H1 (cell line): Measurements from ENCODE around the gene IFT122. TPM values are rescaled to one million over a fixed set of nuclear protein-coding genes. Genes with fewer than 3 reads are reported as not detected.

Source experiments
- CTCF ChIA-PET: fragments of 300-600 bp; sonication (Branson Sonifier 250); formaldehyde crosslinking; loops from one replicate; lab custom pipeline; 2021; ENCODE audit not compliant: partially characterized antibody; lab: Charles Lee
- POLR2A ChIA-PET: fragments of 300-600 bp; sonication (Branson Sonifier 250); formaldehyde crosslinking; loops from one replicate; lab custom pipeline; 2021; ENCODE audit warnings: inconsistent platforms; ENCODE audit not compliant: partially characterized antibody; lab: Charles Lee
- DNase-seq, 2 experiments: peaks; one replicate each; pipeline versions ENCODE4 v3.0.0 to v3.0.0-alpha.2; 2010 to 2022; ENCODE audit warnings: low spot score in 2 of 2, low read depth in 1 of 2, mixed read lengths in 1 of 2
- FAIRE-seq: peaks from 2 replicates; lab custom pipeline; 2011; peaks lifted over from hg19 to GRCh38; lab: Jason Lieb, UNC
- H2AFZ ChIP-seq: 2 replicates; pipeline ENCODE4 v1.8.1; 2012; ENCODE audit warnings: low read length, inconsistent platforms
- H2AK5ac ChIP-seq: 2 replicates; pipeline ENCODE4 v1.6.1; 2013; ENCODE audit warnings: low read depth, low read length
- H2BK120ac ChIP-seq: replicated peaks from 2 replicates; pipeline ENCODE3; 2013; ENCODE audit warnings: low read depth, low read length, inconsistent platforms
- H2BK12ac ChIP-seq: 2 replicates; pipeline ENCODE4 v1.6.1; 2013; ENCODE audit warnings: low read depth, low read length
- H2BK15ac ChIP-seq: 2 replicates; pipeline ENCODE4 v1.6.1; 2013; ENCODE audit warnings: low read length
- H2BK20ac ChIP-seq: 2 replicates; pipeline ENCODE4 v1.6.1; 2013; ENCODE audit warnings: low read length
- H2BK5ac ChIP-seq: 2 replicates; pipeline ENCODE4 v1.6.1; 2013; ENCODE audit warnings: low read depth, low read length
- H3K14ac ChIP-seq: 2 replicates; pipeline ENCODE4 v1.6.1; 2013; ENCODE audit warnings: inconsistent platforms; ENCODE audit not compliant: insufficient read length
- H3K18ac ChIP-seq: 2 replicates; pipeline ENCODE4 v1.6.1; 2013; ENCODE audit warnings: low read length; ENCODE audit errors: extremely low read depth
- H3K23ac ChIP-seq: 2 replicates; pipeline ENCODE4 v1.6.1; 2013; ENCODE audit warnings: inconsistent platforms; ENCODE audit not compliant: insufficient read length
- H3K23me2 ChIP-seq: 2 replicates; pipeline ENCODE4 v1.6.1; 2013; ENCODE audit warnings: low read depth, low read length
- H3K27ac ChIP-seq: 2 replicates; pipeline ENCODE4 v1.6.1; 2011; ENCODE audit warnings: low read depth, low read length, inconsistent platforms
- H3K27me3 ChIP-seq, 4 experiments: replicated peaks in 1 of 4; 1 replicate in 1 of 4; 2 replicates in 3 of 4; pipeline versions ENCODE4 v1.6.1 to v1.8.1; 2011 to 2013; ENCODE audit warnings: low read length in 3 of 4, mild to moderate bottlenecking in 3 of 4, inconsistent platforms in 2 of 4, mixed read lengths in 2 of 4, moderate library complexity in 1 of 4; ENCODE audit not compliant: control insufficient read depth in 3 of 4, insufficient read depth in 3 of 4; ENCODE audit errors: extremely low read depth in 1 of 4
- H3K36me3 ChIP-seq, 4 experiments: 2 replicates each; pipeline versions ENCODE4 v1.6.1 to v1.8.1; 2011 to 2013; ENCODE audit warnings: mild to moderate bottlenecking in 4 of 4, low read length in 3 of 4, moderate library complexity in 2 of 4, control low read depth in 1 of 4, inconsistent platforms in 1 of 4; ENCODE audit not compliant: insufficient read depth in 4 of 4, control insufficient read depth in 2 of 4
- H3K4ac ChIP-seq: replicated peaks from 2 replicates; pipeline ENCODE3; 2013; ENCODE audit warnings: low read length, low read depth, mixed read lengths, inconsistent platforms; ENCODE audit not compliant: insufficient read length
- H3K4me1 ChIP-seq, 4 experiments: replicated peaks in 1 of 4; 1 replicate in 1 of 4; 2 replicates in 3 of 4; pipeline versions ENCODE4 v1.6.1 to v1.8.1; 2011 to 2013; ENCODE audit warnings: low read length in 3 of 4, inconsistent platforms in 2 of 4, mixed read lengths in 1 of 4; ENCODE audit not compliant: insufficient read depth in 4 of 4, control insufficient read depth in 3 of 4
- H3K4me2 ChIP-seq, 2 experiments: 2 replicates each; pipeline versions ENCODE4 v1.6.1 to v1.8.1; 2011 to 2013; ENCODE audit warnings: low read depth in 2 of 2, low read length in 2 of 2, control low read depth in 1 of 2, inconsistent platforms in 1 of 2, mild to moderate bottlenecking in 1 of 2; ENCODE audit not compliant: insufficient read depth in 1 of 2
- H3K4me3 ChIP-seq, 4 experiments: fragments of 200-600, 300-600 bp in 1 of 4; sonication (generic), shearing (Covaris generic), sonication (Bioruptor Twin) in 1 of 4; 2 replicates each; pipeline versions ENCODE4 v1.5.1 to v1.8.1; 2011 to 2016; ENCODE audit warnings: low read length in 4 of 4, low read depth in 3 of 4, control low read depth in 2 of 4, inconsistent platforms in 2 of 4, mild to moderate bottlenecking in 2 of 4, mixed read lengths in 1 of 4, moderate library complexity in 1 of 4; ENCODE audit not compliant: insufficient read depth in 2 of 4; ENCODE audit errors: extremely low read depth in 1 of 4
- H3K56ac ChIP-seq: replicated peaks from 2 replicates; pipeline ENCODE3; 2013; ENCODE audit warnings: low read depth, mild to moderate bottlenecking, mixed read lengths, low read length, inconsistent platforms; ENCODE audit not compliant: insufficient read length
- H3K79me1 ChIP-seq: 2 replicates; pipeline ENCODE4 v1.6.1; 2013; ENCODE audit warnings: low read depth, low read length, control low read depth
- H3K79me2 ChIP-seq, 2 experiments: 2 replicates each; pipeline versions ENCODE4 v1.6.1 to v1.8.1; 2012 to 2013; ENCODE audit warnings: low read length in 2 of 2, mild to moderate bottlenecking in 2 of 2, inconsistent platforms in 1 of 2; ENCODE audit not compliant: insufficient read depth in 2 of 2, control insufficient read depth in 1 of 2
- H3K9ac ChIP-seq, 4 experiments: replicated peaks in 1 of 4; 1 replicate in 1 of 4; 2 replicates in 3 of 4; pipeline versions ENCODE4 v1.6.1 to v1.8.1; 2011 to 2013; ENCODE audit warnings: low read depth in 3 of 4, low read length in 3 of 4, control low read depth in 2 of 4, mild to moderate bottlenecking in 2 of 4, moderate library complexity in 2 of 4, inconsistent platforms in 1 of 4; ENCODE audit errors: extremely low read depth in 1 of 4
- H3K9me3 ChIP-seq, 2 experiments: 2 replicates each; pipeline versions ENCODE4 v1.6.1 to v1.8.1; 2012 to 2013; ENCODE audit warnings: mild to moderate bottlenecking in 2 of 2, moderate library complexity in 2 of 2, control low read depth in 1 of 2, inconsistent platforms in 1 of 2, low read depth in 1 of 2, low read length in 1 of 2, mixed read lengths in 1 of 2; ENCODE audit not compliant: insufficient read depth in 2 of 2
- H4K20me1 ChIP-seq, 2 experiments: replicated peaks in 1 of 2; 2 replicates each; pipeline versions ENCODE3 to v1.8.1; 2011 to 2013; ENCODE audit warnings: inconsistent platforms in 2 of 2, low read length in 2 of 2, mild to moderate bottlenecking in 1 of 2; ENCODE audit not compliant: insufficient read depth in 2 of 2, control insufficient read depth in 1 of 2
- H4K5ac ChIP-seq: 2 replicates; pipeline ENCODE4 v1.6.1; 2013; ENCODE audit warnings: low read length, low read depth, mixed read lengths, inconsistent platforms; ENCODE audit not compliant: insufficient read length
- H4K8ac ChIP-seq: 2 replicates; pipeline ENCODE4 v1.8.0; 2013; ENCODE audit warnings: mild to moderate bottlenecking, moderate library complexity, low read length, inconsistent platforms; ENCODE audit not compliant: insufficient read depth; ENCODE audit errors: extremely low read depth
- H4K91ac ChIP-seq: replicated peaks from 2 replicates; pipeline ENCODE3; 2013; ENCODE audit warnings: low read length, mixed read lengths, inconsistent platforms; ENCODE audit not compliant: insufficient read length
- KDM1A ChIP-seq: fragments of 200-600, 300-600 bp; sonication (generic); IDR thresholded peaks from 2 replicates; pipeline ENCODE4 v1.7.1; 2016; ENCODE audit warnings: mild to moderate bottlenecking, low read length, borderline replicate concordance
- SAP30 ChIP-seq: fragments of 300-600 bp; sonication (generic); IDR thresholded peaks from 2 replicates; pipeline ENCODE4 v1.7.1; 2012; ENCODE audit warnings: low read length, moderate library complexity, mild to moderate bottlenecking, inconsistent platforms; ENCODE audit not compliant: insufficient read depth, insufficient replicate concordance
- WGBS, 2 experiments: shearing (Covaris generic) in 1 of 2; methylation state at CpG; one replicate each; pipeline versions ENCODE4 v1.1.6 to v1.1.7; 2013 to 2015; ENCODE audit warnings: low lambda C conversion rate in 2 of 2, mixed read lengths in 2 of 2, inconsistent platforms in 1 of 2, low coverage in 1 of 2, missing lambda C conversion rate in 1 of 2; ENCODE audit not compliant: insufficient replicate concordance in 2 of 2, insufficient coverage in 1 of 2, insufficient read length in 1 of 2; ENCODE audit errors: extremely low coverage in 1 of 2, missing lambda C conversion rate in 1 of 2; 5-methylcytosine and 5-hydroxymethylcytosine counted together
- polyA plus RNA-seq, 7 experiments: library from polyadenylated mRNA; depleted of rRNA in 3 of 7; stranded (reverse) in 5 of 7; unstranded in 2 of 7; fragments of >200 nt in 5 of 7; fragments of 200-250 nt in 2 of 7; gene quantifications; 1 replicate in 5 of 7; 2 replicates in 1 of 7; 4 replicates in 1 of 7; pipeline versions ENCODE4 v1.2.1 to v1.2.3, GENCODE V29; 2011 to 2013; ENCODE audit warnings: missing spikeins in 2 of 7, mixed read lengths in 2 of 7
- total RNA-seq: library from RNA; stranded (reverse); fragmentation: NEBNext Ultra II Directional; extraction: Animal tissue kit (Norgen Biotek cat#: 25700); gene quantifications from 2 replicates; pipeline ENCODE4 v1.2.1, GENCODE V29; 2021

IFT122 gene
- total and polyA plus RNA-seq, 2 of the 8 experiments (the other 6 are each of a cell fraction or from before 2014, with no cell fraction given) = 23.7 to 25.1 TPM

- Histone ChIP-seq H2BK12ac (0 out of 2 replicates have a peak overlapping the region, but pooled peaks have one; percentile 33), H3K79me1 (no peaks in the 10 kb centered on the region), H3K14ac (no peak overlapping the region), H3K4me3 (no peak overlapping the region), H3K23me2 (peaks cover 2% of the 10 kb centered on the region; the same call in 1 of the 2 replicates), H3K56ac (no peak overlapping the region), H3K79me2 (no peaks in the 10 kb centered on the region), H3K4me2 (no peak overlapping the region), H3K4ac (no peak overlapping the region)
- FAIRE-seq = no peak
- TF ChIP-seq KDM1A (peak; percentile 51; the same call in 1 of the 2 replicates), SAP30 (no peak)
- TF ChIP-seq, all 59 proteins: peak for 1
- no peak overlapping the region for H2AFZ ChIP-seq
- no peak overlapping the region for H3K27ac ChIP-seq
- no peaks in the 10 kb centered on the region for H3K36me3 ChIP-seq
- POLR2A ChIA-PET = interaction anchor here (1.6 to 1.7 kb wide), 2 partner anchors 12 to 37 kb away, joined by 3 to 8 read pairs; no protein-coding TSS in a partner anchor
- H4K91ac ChIP-seq = no peak overlapping the region
- CTCF ChIA-PET = interaction anchor here (0.7 to 2.2 kb wide), 10 partner anchors 9 to 1486 kb away, joined by 3 to 6 read pairs (median 4); no protein-coding TSS in a partner anchor
- H4K20me1 ChIP-seq = no peaks in the 10 kb centered on the region
- peak overlapping the region; percentile 12; the same call in 1 of the 2 replicates for H2BK15ac ChIP-seq
- no peak overlapping the region for H4K5ac ChIP-seq
- no peak overlapping the region for H2BK20ac ChIP-seq
- H2AK5ac ChIP-seq = 0 out of 2 replicates have a peak overlapping the region, but pooled peaks have one; percentile 75
- no peak for DNase-seq
- H3K18ac ChIP-seq = no peak overlapping the region
- 87% methylated on average over 8 of the region's 8 CpGs; no CpG with 5 or more reads in 1 of the 2 experiments for WGBS, 2 experiments
- no peak overlapping the region for H2BK5ac ChIP-seq
- H4K8ac ChIP-seq = no peak overlapping the region
- H3K9ac ChIP-seq = no peak overlapping the region
- H3K9me3 ChIP-seq = no peaks in the 10 kb centered on the region
- H3K4me1 ChIP-seq = peaks cover 0 to 17% (median 7%) of the 10 kb centered on the region in 4 experiments
- no peak overlapping the region for H2BK120ac ChIP-seq
- no peaks in the 10 kb centered on the region for H3K27me3 ChIP-seq
- no peak overlapping the region for H3K23ac ChIP-seq
Observed at GRCh38 chr3:129525341-129525968, 85.4 kb downstream of the IFT122 start.
